ENCODE results near the gene SPATA13.

SPATA13 gene

DNA sequence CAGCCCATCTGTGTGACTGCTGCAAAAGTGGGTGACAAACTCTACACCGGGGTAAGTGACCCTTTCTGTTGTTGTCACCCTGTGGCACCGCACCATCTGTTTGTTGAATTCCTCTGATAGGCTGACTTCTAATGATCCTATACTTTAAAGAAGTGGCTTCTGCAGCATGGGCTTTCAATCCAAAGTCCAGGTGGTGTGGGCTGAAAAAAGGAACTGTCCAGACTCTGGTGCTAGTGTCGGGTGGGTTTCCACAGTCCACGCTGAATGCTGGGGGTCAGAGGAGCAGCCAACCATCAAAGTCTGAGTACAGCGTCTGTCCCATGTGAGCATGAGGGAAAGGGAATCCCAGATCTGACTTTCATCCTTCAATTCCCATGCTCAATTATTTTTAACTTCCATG lies 31.6 kb upstream of the SPATA13 start:
- no peak overlapping the region for H3K4me3 ChIP-seq (ENCODE audit: low read depth, low read length)
- no CpG with 5 or more reads among the region's 5 CpGs for WGBS (ENCODE audit: extremely low coverage, insufficient coverage, insufficient read length)
- H3K27me3 ChIP-seq (ENCODE audit: insufficient read depth, low read length), result no peaks in the 10 kb centered on the region
- H3K23ac ChIP-seq (ENCODE audit: low read length), result no peak overlapping the region
- H3K36me3 ChIP-seq (ENCODE audit: control insufficient read depth in 1 of 2, insufficient read depth in 2 of 2, low read length in 2 of 2), result no peaks in the 10 kb centered on the region
- H2BK5ac ChIP-seq (ENCODE audit: low read depth, low read length, poor library complexity), result no peak overlapping the region
- H2BK120ac ChIP-seq (ENCODE audit: insufficient read depth, low read length, poor library complexity), result no peak overlapping the region
- no peaks in the 10 kb centered on the region for H3K79me2 ChIP-seq (ENCODE audit: control insufficient read depth, insufficient read depth, low read length, poor library complexity)
- H3K9me3 ChIP-seq (ENCODE audit: insufficient read depth, low read depth, low read length), result peaks cover 4% of the 10 kb centered on the region
- H3K79me1 ChIP-seq (ENCODE audit: low read length), result no peaks in the 10 kb centered on the region
- H3K4me1 ChIP-seq (ENCODE audit: control insufficient read depth in 1 of 2, insufficient read depth in 2 of 2, low read length in 2 of 2), result peaks cover 3 to 4% of the 10 kb centered on the region in 2 experiments
- H3K14ac ChIP-seq (ENCODE audit: low read length), result no peak overlapping the region
- no peak overlapping the region for H3K27ac ChIP-seq (ENCODE audit: low read depth, low read length)
- no peak overlapping the region for H2BK12ac ChIP-seq (ENCODE audit: low read length)
- no peak for DNase-seq
- H4K12ac ChIP-seq (ENCODE audit: low read depth, low read length), result no peak overlapping the region
- H3K4me2 ChIP-seq (ENCODE audit: low read length), result no peak overlapping the region
- H2AFZ ChIP-seq (ENCODE audit: insufficient read depth, low read length, poor library complexity), result no peak overlapping the region
- no peak overlapping the region for H3K9ac ChIP-seq (ENCODE audit: low read length)
- H3K4ac ChIP-seq (ENCODE audit: low read depth, low read length), result no peak overlapping the region
- no peak overlapping the region for H4K8ac ChIP-seq (ENCODE audit: low read depth, low read length)
- H4K91ac ChIP-seq (ENCODE audit: low read depth, low read length), result no peak overlapping the region
- H3K18ac ChIP-seq (ENCODE audit: low read length), result no peak overlapping the region
- H2AK5ac ChIP-seq (ENCODE audit: low read length), result no peak overlapping the region

DNA sequence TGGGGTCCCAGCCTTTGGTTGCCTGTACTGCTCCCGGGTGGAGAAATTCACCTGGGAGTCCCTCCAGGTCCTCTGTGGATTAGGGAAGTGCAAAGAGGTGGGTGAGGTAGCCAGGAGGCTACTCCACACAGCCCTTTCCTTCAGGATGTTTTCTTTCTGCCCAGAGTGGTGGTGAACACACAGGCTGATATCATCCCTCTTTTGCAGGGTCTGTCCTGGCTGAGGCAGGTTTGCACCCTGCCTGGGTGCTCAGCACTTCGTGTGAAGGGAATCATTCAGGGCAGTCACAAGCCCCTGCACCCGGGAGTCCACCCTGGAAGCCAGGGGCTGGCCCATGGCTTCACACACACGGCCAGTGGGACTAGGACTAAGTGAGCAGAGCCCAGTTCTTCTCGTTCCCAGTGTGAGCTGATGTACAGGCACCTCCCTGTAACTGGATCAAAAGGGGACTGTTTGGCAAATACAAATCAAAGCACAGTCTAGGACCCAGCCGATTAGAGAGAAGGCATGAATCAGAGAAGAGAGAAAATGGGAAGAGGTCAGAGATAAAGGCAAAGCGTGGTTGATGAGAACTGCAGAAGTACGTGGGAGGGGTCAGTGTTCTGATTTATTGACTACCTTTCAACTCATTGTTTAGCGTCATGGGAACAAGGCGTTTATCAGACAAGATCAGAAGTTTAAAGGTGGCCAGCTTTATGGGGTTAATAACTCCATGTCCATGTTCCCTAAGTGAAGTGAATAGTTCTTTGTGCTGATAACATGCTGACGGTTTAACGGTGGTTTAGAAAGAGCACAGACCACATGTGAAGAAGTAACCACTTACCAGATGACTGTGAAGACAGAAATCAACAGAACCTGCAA lies 30.4 kb upstream of the SPATA13 start:
- Histone ChIP-seq H4K91ac (ENCODE audit: low read depth, low read length) (no peak overlapping the region), H3K4ac (ENCODE audit: low read depth, low read length) (no peak overlapping the region), H3K4me1 (ENCODE audit: control insufficient read depth in 1 of 2, insufficient read depth in 2 of 2, low read length in 2 of 2) (peaks cover 3 to 4% of the 10 kb centered on the region in 2 experiments), H3K18ac (ENCODE audit: low read length) (no peak overlapping the region), H2AFZ (ENCODE audit: insufficient read depth, low read length, poor library complexity) (no peak overlapping the region), H3K9me3 (ENCODE audit: insufficient read depth, low read depth, low read length) (peaks cover 4% of the 10 kb centered on the region), H3K27ac (ENCODE audit: low read depth, low read length) (no peak overlapping the region), H2BK5ac (ENCODE audit: low read depth, low read length, poor library complexity) (no peak overlapping the region), H2BK120ac (ENCODE audit: insufficient read depth, low read length, poor library complexity) (no peak overlapping the region), H3K14ac (ENCODE audit: low read length) (no peak overlapping the region), H3K4me2 (ENCODE audit: low read length) (no peak overlapping the region), H3K27me3 (ENCODE audit: insufficient read depth, low read length) (no peaks in the 10 kb centered on the region), H2BK12ac (ENCODE audit: low read length) (no peak overlapping the region), H3K4me3 (ENCODE audit: low read depth, low read length) (no peak overlapping the region), H3K79me1 (ENCODE audit: low read length) (no peaks in the 10 kb centered on the region), H3K23ac (ENCODE audit: low read length) (no peak overlapping the region), H3K79me2 (ENCODE audit: control insufficient read depth, insufficient read depth, low read length, poor library complexity) (no peaks in the 10 kb centered on the region), H3K36me3 (ENCODE audit: control insufficient read depth in 1 of 2, insufficient read depth in 2 of 2, low read length in 2 of 2) (no peaks in the 10 kb centered on the region), H4K8ac (ENCODE audit: low read depth, low read length) (no peak overlapping the region), H2AK5ac (ENCODE audit: low read length) (no peak overlapping the region), H3K9ac (ENCODE audit: low read length) (no peak overlapping the region), H4K12ac (ENCODE audit: low read depth, low read length) (no peak overlapping the region)
- no CpG with 5 or more reads among the region's 12 CpGs for WGBS (ENCODE audit: extremely low coverage, insufficient coverage, insufficient read length)
- no peak for DNase-seq

DNA sequence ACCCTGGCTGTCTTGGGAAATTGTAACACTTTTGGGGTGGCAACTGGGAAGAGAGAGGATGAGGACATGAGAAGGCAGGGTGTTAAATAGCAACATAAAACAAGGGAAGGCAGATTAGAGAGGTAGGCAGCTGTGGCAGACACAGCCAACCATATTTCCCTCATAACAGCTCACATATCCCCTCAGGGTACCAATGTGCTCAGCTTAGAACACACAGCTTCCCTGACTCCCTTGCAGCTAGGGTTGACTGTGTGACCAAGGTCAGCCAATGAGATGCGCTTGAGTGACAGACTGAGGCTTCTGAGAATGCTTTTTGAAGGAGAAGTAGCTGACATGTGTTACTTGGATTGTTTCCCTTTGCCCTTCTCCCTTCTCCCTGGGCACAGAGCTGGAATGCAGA lies 28.8 kb upstream of the SPATA13 start:
- no peak overlapping the region for H3K4me3 ChIP-seq (ENCODE audit: low read depth, low read length)
- peaks cover 4% of the 10 kb centered on the region for H3K9me3 ChIP-seq (ENCODE audit: insufficient read depth, low read depth, low read length)
- peak in 1 of 2 donors; percentile 42 for DNase-seq
- H2BK12ac ChIP-seq (ENCODE audit: low read length), result no peak overlapping the region
- no peak overlapping the region for H4K8ac ChIP-seq (ENCODE audit: low read depth, low read length)
- H3K9ac ChIP-seq (ENCODE audit: low read length), result no peak overlapping the region
- H3K14ac ChIP-seq (ENCODE audit: low read length), result no peak overlapping the region
- H3K18ac ChIP-seq (ENCODE audit: low read length), result no peak overlapping the region
- H3K79me1 ChIP-seq (ENCODE audit: low read length), result no peaks in the 10 kb centered on the region
- H3K27me3 ChIP-seq (ENCODE audit: insufficient read depth, low read length), result no peaks in the 10 kb centered on the region
- no peak overlapping the region for H3K27ac ChIP-seq (ENCODE audit: low read depth, low read length)
- no peak overlapping the region for H3K4me2 ChIP-seq (ENCODE audit: low read length)
- no peak overlapping the region for H2AK5ac ChIP-seq (ENCODE audit: low read length)
- H2AFZ ChIP-seq (ENCODE audit: insufficient read depth, low read length, poor library complexity), result no peak overlapping the region
- no peak overlapping the region for H2BK5ac ChIP-seq (ENCODE audit: low read depth, low read length, poor library complexity)
- no peak overlapping the region for H4K12ac ChIP-seq (ENCODE audit: low read depth, low read length)
- no peaks in the 10 kb centered on the region for H3K36me3 ChIP-seq (ENCODE audit: control insufficient read depth in 1 of 2, insufficient read depth in 2 of 2, low read length in 2 of 2)
- H3K23ac ChIP-seq (ENCODE audit: low read length), result no peak overlapping the region
- peaks cover 3 to 4% of the 10 kb centered on the region in 2 experiments for H3K4me1 ChIP-seq (ENCODE audit: control insufficient read depth in 1 of 2, insufficient read depth in 2 of 2, low read length in 2 of 2)
- no CpG with 5 or more reads among the region's 1 CpG for WGBS (ENCODE audit: extremely low coverage, insufficient coverage, insufficient read length)
- H3K4ac ChIP-seq (ENCODE audit: low read depth, low read length), result no peak overlapping the region
- no peak overlapping the region for H4K91ac ChIP-seq (ENCODE audit: low read depth, low read length)
- H3K79me2 ChIP-seq (ENCODE audit: control insufficient read depth, insufficient read depth, low read length, poor library complexity), result no peaks in the 10 kb centered on the region
- H2BK120ac ChIP-seq (ENCODE audit: insufficient read depth, low read length, poor library complexity), result no peak overlapping the region

DNA sequence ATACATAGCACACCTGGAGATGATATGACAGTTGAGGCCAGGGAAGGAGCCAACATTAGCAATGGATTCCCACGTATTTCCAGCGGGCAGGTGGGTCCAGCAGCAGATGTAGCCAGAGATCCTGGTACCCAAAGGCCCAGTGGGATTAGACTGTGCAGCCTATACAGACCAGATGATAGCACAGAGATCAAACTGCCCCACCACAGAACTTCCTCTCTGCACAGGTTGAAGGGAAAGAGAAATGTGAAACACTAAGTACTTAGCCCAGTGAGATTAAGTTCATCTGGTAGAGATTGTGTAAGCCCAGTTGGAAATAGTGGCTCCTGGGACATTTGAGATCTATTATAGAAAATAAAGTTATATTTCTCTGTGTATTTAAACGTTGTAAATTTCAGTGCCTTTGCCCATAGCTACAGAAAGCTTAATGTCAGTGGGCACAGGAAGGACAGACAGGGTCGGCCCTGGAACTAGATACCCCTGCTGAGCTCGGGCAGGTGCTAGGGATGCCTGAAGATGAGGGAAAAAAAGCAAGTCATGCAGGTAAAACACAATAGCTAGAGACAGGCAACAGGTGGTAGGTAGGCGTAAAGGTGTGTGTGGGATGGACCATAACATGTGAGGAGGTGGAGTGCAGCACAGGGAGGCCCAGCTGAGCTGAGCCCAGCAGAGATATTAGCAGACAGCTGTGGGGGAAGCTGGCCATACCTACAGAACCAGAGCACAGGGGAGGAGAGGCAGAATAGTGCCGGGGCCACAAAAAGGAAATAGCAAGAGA lies 27.3 kb upstream of the SPATA13 start:
- Histone ChIP-seq H3K36me3 (ENCODE audit: control insufficient read depth in 1 of 2, insufficient read depth in 2 of 2, low read length in 2 of 2) (no peaks in the 10 kb centered on the region), H3K4me2 (ENCODE audit: low read length) (no peak overlapping the region), H3K4ac (ENCODE audit: low read depth, low read length) (no peak overlapping the region), H2BK5ac (ENCODE audit: low read depth, low read length, poor library complexity) (no peak overlapping the region), H3K27me3 (ENCODE audit: insufficient read depth, low read length) (no peaks in the 10 kb centered on the region), H3K9me3 (ENCODE audit: insufficient read depth, low read depth, low read length) (peaks cover 3% of the 10 kb centered on the region), H3K4me3 (ENCODE audit: low read depth, low read length) (no peak overlapping the region), H2BK120ac (ENCODE audit: insufficient read depth, low read length, poor library complexity) (no peak overlapping the region), H3K27ac (ENCODE audit: low read depth, low read length) (no peak overlapping the region), H4K91ac (ENCODE audit: low read depth, low read length) (no peak overlapping the region), H4K12ac (ENCODE audit: low read depth, low read length) (no peak overlapping the region), H3K79me2 (ENCODE audit: control insufficient read depth, insufficient read depth, low read length, poor library complexity) (no peaks in the 10 kb centered on the region), H2BK12ac (ENCODE audit: low read length) (no peak overlapping the region), H3K9ac (ENCODE audit: low read length) (no peak overlapping the region), H3K4me1 (ENCODE audit: control insufficient read depth in 1 of 2, insufficient read depth in 2 of 2, low read length in 2 of 2) (no peaks in the 10 kb centered on the region), H3K14ac (ENCODE audit: low read length) (no peak overlapping the region), H4K8ac (ENCODE audit: low read depth, low read length) (no peak overlapping the region), H3K18ac (ENCODE audit: low read length) (no peak overlapping the region), H3K79me1 (ENCODE audit: low read length) (no peaks in the 10 kb centered on the region), H2AFZ (ENCODE audit: insufficient read depth, low read length, poor library complexity) (no peak overlapping the region), H2AK5ac (ENCODE audit: low read length) (no peak overlapping the region), H3K23ac (ENCODE audit: low read length) (no peak overlapping the region)
- WGBS (ENCODE audit: extremely low coverage, insufficient coverage, insufficient read length), result no CpG with 5 or more reads among the region's 7 CpGs
- no peak for DNase-seq

Measured in trophoblast cell (in vitro differentiated cells and primary cell).